HG02623 (cell line): ENCODE measurements around the gene TMEM18.

Experiments used
- ATAC-seq: cut with Tn5 transposase; IDR thresholded peaks from one replicate; pipeline ENCODE4 v1.9.1; 2021; ENCODE audit warnings: moderate library complexity; ENCODE audit not compliant: unreplicated experiment

TMEM18 gene

GRCh38 chr2:622357-622756 lies 54.8 kb downstream of the TMEM18 start:
- no peak for ATAC-seq

- no peak for ATAC-seq
Observed at GRCh38 chr2:621303-622099, 55.7 kb downstream of the TMEM18 start.

- ATAC-seq, result no peak
Observed at GRCh38 chr2:620471-621302, 56.5 kb downstream of the TMEM18 start.

- ATAC-seq, result no peak
Observed at GRCh38 chr2:620004-620403, 57.2 kb downstream of the TMEM18 start.

- ATAC-seq, result no peak
Observed at GRCh38 chr2:618422-618990, 58.7 kb downstream of the TMEM18 start.

- no peak for ATAC-seq
Observed at GRCh38 chr2:618005-618404, 59.2 kb downstream of the TMEM18 start.
